Aortic smooth muscle cell (primary cell): ENCODE data around the gene CDH4. TPM values are rescaled to one million over a fixed set of nuclear protein-coding genes. Genes with fewer than 3 reads are reported as not detected.

ENCODE experiments used
- total RNA-seq: library from RNA; depleted of rRNA; stranded (reverse); fragments of >200 nt; gene quantifications from 2 replicates; pipeline ENCODE4 v1.2.3, GENCODE V29; 2014

The CDH4 gene
- not detected in 2 replicates for total RNA-seq

DNA sequence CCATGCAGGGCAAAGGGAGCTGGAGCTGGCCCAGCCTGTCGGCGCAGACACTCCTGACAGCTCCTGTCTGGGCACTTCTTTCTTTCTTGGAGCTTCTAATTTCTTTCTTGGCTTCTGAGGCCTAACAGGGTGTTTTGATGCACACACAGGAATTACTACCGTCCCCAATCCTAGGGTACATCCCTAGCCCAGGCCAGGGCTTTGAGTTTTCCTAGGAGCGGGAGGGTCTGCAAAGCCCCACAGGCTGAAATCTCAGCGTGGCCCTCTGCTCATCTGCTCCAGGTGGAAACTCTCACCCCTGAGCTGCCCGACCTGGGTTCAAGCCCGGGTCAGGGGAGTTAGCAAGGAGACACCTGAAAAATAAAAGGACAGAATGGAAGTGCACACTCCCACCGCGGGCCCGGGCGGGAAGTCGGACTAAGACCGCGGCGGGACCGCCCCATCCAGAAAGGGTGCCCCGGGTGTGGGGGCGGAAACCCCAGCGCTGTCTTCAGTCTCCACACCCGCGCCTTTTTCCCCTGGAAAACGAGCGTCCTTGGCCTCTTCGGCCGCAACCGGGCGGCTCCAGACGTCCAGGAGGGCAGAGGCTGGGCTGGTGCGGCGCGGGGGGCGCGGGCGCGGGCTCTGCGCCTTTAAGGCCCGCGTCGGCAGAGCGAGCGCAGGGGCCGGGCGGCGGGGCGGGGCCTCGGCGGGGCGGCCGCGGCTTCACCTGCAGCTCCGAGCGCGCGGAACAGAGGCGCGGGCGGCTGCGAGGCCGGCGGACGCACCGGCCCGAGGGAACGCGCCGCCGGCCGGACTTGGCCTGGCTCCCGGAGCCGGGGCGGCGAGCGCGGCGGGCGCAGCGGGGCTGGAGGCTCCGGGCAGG is at the start of gene CDH4:
TSS of gene CDH4 (plus strand) at position 733 of the 865 bp plus-strand sequence.

